Measurements from ENCODE around the gene PACS2. TPM values are rescaled to one million over a fixed set of nuclear protein-coding genes. Genes with fewer than 3 reads are reported as not detected.
"Not testable (repeated sequence)": the region's sequence is repeated elsewhere in the genome, so short reads cannot be mapped to it uniquely, and the experiment has no call there.

PACS2 gene
- total RNA-seq, 1 donor from 2014 or later, result 73.0 TPM

- FAIRE-seq (no peak), DNase-seq (ENCODE audit: low spot score in 2 of 2) (no peak)
Observed at GRCh38 chr14:105329411-105330150, 15.0 kb downstream of the PACS2 start.

GRCh38 chr14:105330491-105330895, 15.9 kb downstream of the PACS2 start:
- DNase-seq (ENCODE audit: low spot score in 2 of 2), result no peak

GRCh38 chr14:105331575-105332349, 17.2 kb downstream of the PACS2 start:
- DNase-seq (ENCODE audit: low spot score in 2 of 2) (no peak), FAIRE-seq (no peak)

More at GRCh38 chr14:105330491-105330895, 15.9 kb downstream of the PACS2 start:
- no peak for FAIRE-seq

- no peak for DNase-seq (ENCODE audit: low spot score in 2 of 2)
Observed at GRCh38 chr14:105332350-105332874, 17.9 kb downstream of the PACS2 start.

DNA sequence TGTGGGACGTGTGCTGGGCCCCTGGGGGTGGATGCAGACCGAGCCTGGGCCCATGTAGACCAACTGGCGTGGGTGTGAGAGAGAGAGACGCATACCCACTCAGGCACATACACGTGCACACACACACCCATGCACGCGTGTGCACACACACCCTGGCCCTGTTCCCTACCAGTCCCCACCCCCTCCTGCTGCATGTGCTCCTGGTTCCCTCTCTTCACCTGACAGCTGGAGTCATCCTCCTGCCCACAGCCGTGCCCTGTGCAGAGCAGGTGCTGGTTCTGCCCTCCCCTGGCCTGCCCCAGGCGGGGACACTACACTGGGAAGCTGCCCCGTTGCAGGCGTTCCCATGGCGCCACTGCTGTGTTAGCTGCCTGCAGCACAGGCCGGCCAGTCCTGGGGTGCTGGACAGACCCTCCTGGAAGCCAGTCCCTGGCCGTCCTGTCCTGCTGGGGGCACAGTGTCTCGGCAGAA, 18.5 kb downstream of the PACS2 start:
- DNase-seq (ENCODE audit: low spot score in 2 of 2) (no peak), FAIRE-seq (no peak)

More at GRCh38 chr14:105332350-105332874, 17.9 kb downstream of the PACS2 start:
- no peak for FAIRE-seq

DNA sequence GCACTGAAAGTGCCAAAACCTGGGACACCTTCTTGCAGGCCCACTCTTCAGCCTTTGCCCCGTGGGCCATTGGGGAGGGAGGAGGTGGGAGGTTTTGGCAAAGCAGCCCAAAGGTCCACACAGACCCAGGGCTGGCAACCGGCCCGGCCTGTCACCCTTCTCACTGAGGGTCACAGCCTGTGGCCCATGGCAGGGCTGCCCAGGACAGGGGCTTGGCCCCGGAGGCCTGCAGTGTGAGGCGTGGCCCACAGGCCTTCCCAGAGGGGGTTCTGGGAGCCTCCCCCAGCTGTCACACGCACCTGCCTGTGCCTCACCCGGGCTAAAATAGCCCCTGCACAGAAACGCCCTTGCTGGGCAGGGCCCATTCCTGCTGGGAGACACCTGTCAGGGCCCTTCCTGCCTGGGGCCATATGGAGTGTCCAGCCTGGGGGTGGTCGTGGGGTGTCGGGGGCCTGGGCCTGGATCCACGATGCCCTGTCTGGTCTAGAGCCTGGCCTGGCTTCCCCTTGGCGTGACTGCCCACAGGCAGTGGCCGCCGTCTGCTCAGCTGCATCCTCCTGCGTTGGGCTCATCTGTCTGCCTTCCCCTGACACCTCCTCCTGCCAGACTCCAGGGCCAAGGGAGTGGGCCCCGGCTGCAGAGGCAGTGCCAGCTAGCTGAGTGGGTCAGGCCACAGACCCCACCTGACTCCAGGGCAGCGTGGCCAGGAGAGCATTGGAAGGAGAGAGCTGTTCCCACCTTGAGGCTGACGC, 19.2 kb downstream of the PACS2 start:
- DNase-seq (ENCODE audit: low spot score in 2 of 2) (no peak), FAIRE-seq (no peak)

- DNase-seq (ENCODE audit: low spot score in 2 of 2), result no peak
- FAIRE-seq, result no peak
Observed at GRCh38 chr14:105334383-105335230, 20.1 kb downstream of the PACS2 start.

- not testable (repeated sequence) for FAIRE-seq; DNase-seq (ENCODE audit: low spot score in 2 of 2)
Observed at GRCh38 chr14:105335231-105335542, 20.6 kb downstream of the PACS2 start.

- no peak for FAIRE-seq
Observed at GRCh38 chr14:105335735-105336476, 21.4 kb downstream of the PACS2 start.

DNA sequence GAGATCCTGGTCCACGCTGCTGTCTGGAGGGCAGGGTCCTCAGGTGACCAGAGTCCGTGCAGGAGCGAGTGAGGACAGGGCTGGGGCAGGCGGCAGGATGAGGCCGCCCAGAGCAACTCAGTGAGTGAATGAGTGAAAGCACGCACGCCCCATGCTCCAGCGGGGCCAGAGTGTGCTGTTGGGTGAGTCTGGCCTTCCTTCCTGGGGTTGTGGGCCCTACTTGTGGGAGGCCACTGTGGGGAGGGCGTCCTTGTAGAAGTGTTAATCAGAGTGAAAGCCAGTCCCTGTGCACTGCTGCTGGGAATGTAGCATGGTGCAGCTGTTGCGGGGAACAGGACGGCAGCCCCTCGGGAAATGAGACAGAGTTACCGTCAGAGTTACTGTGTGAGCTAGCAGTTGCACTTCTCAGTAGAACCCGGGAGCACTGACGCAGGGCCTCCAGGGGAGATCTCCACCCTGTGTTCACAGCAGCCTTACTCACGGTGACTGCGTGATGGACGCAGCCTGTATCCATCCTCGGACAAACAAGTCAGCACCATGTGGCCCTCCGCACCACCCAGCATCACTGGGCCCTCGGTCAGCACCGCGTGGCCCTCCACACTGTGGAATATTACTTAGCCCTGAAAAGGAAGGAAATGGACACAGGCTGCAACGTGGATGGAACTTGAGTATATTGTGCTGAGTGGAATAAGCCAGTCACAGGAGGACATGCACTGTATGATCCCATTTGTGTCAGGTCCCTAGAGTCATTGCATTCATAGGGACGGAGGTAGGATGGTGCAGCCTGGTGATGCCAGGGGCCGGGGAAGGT, 22.1 kb downstream of the PACS2 start:
- no peak for DNase-seq (ENCODE audit: low spot score in 2 of 2)
- FAIRE-seq, result no peak

More at GRCh38 chr14:105335735-105336476, 21.4 kb downstream of the PACS2 start:
- DNase-seq (ENCODE audit: low spot score in 2 of 2), result no peak

DNA sequence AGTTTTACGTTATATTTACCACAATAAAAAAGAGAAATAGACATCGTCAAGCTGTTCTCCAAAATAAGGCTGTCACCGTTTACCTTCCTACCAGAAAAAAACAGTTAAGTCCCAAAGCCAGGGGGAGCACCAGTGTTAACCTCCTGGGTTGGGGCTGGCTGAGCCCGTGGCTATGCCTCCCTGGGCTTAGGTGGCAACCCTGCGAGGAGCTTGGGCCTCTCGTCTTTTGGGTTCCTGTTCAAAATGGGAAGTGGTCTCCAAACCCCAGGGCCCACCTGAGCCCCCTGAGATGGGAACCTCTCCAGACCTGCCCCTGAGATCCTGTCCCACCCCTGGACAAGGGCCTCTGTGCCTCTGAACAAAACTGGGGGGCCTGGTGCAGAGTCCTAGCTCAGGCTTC, 22.9 kb downstream of the PACS2 start:
- FAIRE-seq, result no peak
- no peak for DNase-seq (ENCODE audit: low spot score in 2 of 2)

- FAIRE-seq (no peak), DNase-seq (ENCODE audit: low spot score in 2 of 2) (peak; percentile 67 to 68)
Observed at GRCh38 chr14:105337966-105338741, 23.6 kb downstream of the PACS2 start.

- DNase-seq (ENCODE audit: low spot score in 2 of 2) (no peak), FAIRE-seq (no peak)
Observed at GRCh38 chr14:105340821-105341733, 26.5 kb downstream of the PACS2 start.

GRCh38 chr14:105343194-105343593, 28.6 kb downstream of the PACS2 start:
- FAIRE-seq (no peak), DNase-seq (ENCODE audit: low spot score in 2 of 2) (no peak)

GRCh38 chr14:105346200-105346533, 31.6 kb downstream of the PACS2 start:
- FAIRE-seq (no peak), DNase-seq (ENCODE audit: low spot score in 2 of 2) (no peak)

GRCh38 chr14:105346876-105347586, 32.5 kb downstream of the PACS2 start:
- FAIRE-seq (no peak), DNase-seq (ENCODE audit: low spot score in 2 of 2) (no peak)
